ENCODE data around the gene SYNRG. TPM values are rescaled to one million over a fixed set of nuclear protein-coding genes. Genes with fewer than 3 reads are reported as not detected.
A peak's percentile ranks its signal among the peaks of the same experiment; 100 is the strongest.

Gene SYNRG
- total and polyA plus RNA-seq, 8 donors = 3.7 to 92.4 (median 27.8) TPM

GRCh38 chr17:37485938-37486570 is 123.2 kb downstream of the SYNRG start:
- no peak for DNase-seq
- Histone ChIP-seq H3K4me3 (no peak overlapping the region), H3K4me1 (peaks cover 19 to 40% (median 29%) of the 10 kb centered on the region in 4 donors), H3K36me3 (no peaks in the 10 kb centered on the region), H3K9me3 (no peaks in the 10 kb centered on the region), H3K27me3 (peaks cover 0 to 4% (median 0%) of the 10 kb centered on the region in 3 donors), H3K27ac (no peak overlapping the region)
- intact Hi-C loops (cut with DNase I; ENCODE audit: low total_unique reads) = no loop called here
- TF ChIP-seq POLR2AphosphoS5 (IDR thresholded peaks at IDR 0.05) (no peak), CTCF (IDR thresholded peaks at IDR 0.05) (no peak), EP300 (IDR thresholded peaks at IDR 0.05) (no peak), POLR2A (IDR thresholded peaks at IDR 0.05) (no peak)
- WGBS, 5 donors = 83 to 93% (median 91%) methylated on average over 1 of the region's 1 CpG

GRCh38 chr17:37483311-37484039 is 125.7 kb downstream of the SYNRG start:
- 42 to 57% (median 54%) methylated on average over 5 of the region's 5 CpGs for WGBS, 5 donors
- Histone ChIP-seq H3K4me3 (no peak overlapping the region), H3K27ac (peak overlapping the region in 4 of 5 donors; percentile 6 to 56 (median 18)), H3K36me3 (peaks cover 1 to 21% (median 21%) of the 10 kb centered on the region in 4 donors), H3K9me3 (no peaks in the 10 kb centered on the region), H3K27me3 (no peaks in the 10 kb centered on the region), H3K4me1 (peaks cover 6 to 22% (median 12%) of the 10 kb centered on the region in 4 donors)
- peak in 1 of 2 donors; percentile 82 for DNase-seq
- TF ChIP-seq POLR2AphosphoS5 (IDR thresholded peaks at IDR 0.05) (no peak), EP300 (IDR thresholded peaks at IDR 0.05) (no peak), CTCF (IDR thresholded peaks at IDR 0.05) (no peak), POLR2A (IDR thresholded peaks at IDR 0.05) (no peak)
- intact Hi-C loops (cut with DNase I; ENCODE audit: low total_unique reads) = no loop called here

GRCh38 chr17:37481001-37481665 is 128.1 kb downstream of the SYNRG start:
- 87 to 96% (median 93%) methylated on average over 9 of the region's 9 CpGs for WGBS, 5 donors
- TF ChIP-seq POLR2A (IDR thresholded peaks at IDR 0.05) = no peak
- no peak for TF ChIP-seq EP300 (IDR thresholded peaks at IDR 0.05)
- TF ChIP-seq POLR2AphosphoS5 (IDR thresholded peaks at IDR 0.05) = no peak
- TF ChIP-seq CTCF (IDR thresholded peaks at IDR 0.05) = no peak
- intact Hi-C loops (cut with DNase I; ENCODE audit: low total_unique reads) = no loop called here
- Histone ChIP-seq H3K36me3 (peaks cover 24 to 44% (median 44%) of the 10 kb centered on the region in 4 donors), H3K4me1 (peaks cover 0 to 12% (median 4%) of the 10 kb centered on the region in 4 donors), H3K27ac (no peak overlapping the region), H3K4me3 (no peak overlapping the region), H3K27me3 (no peaks in the 10 kb centered on the region), H3K9me3 (no peaks in the 10 kb centered on the region)
- DNase-seq = no peak

- no peak overlapping the region for H3K4me3 ChIP-seq
- no peak overlapping the region for H3K27ac ChIP-seq
- intact Hi-C loops (cut with DNase I; ENCODE audit: low total_unique reads) = no loop called here
- H3K9me3 ChIP-seq = no peaks in the 10 kb centered on the region
- H3K27me3 ChIP-seq = no peaks in the 10 kb centered on the region
- no peak for DNase-seq
- H3K4me1 ChIP-seq = peaks cover 0 to 12% (median 4%) of the 10 kb centered on the region in 4 donors
- peaks cover 31 to 51% (median 51%) of the 10 kb centered on the region in 4 donors for H3K36me3 ChIP-seq
- WGBS, 5 donors = 94 to 100% (median 96%) methylated on average over 2 of the region's 2 CpGs
- no peak for TF ChIP-seq CTCF (IDR thresholded peaks at IDR 0.05)
- no peak for TF ChIP-seq POLR2AphosphoS5 (IDR thresholded peaks at IDR 0.05)
- TF ChIP-seq POLR2A (IDR thresholded peaks at IDR 0.05) = no peak
- no peak for TF ChIP-seq EP300 (IDR thresholded peaks at IDR 0.05)
Measured at GRCh38 chr17:37480427-37480826, 128.8 kb downstream of the SYNRG start.

Data from stomach (tissue), 9 donors.